ENCODE data around the gene FILIP1L.

FILIP1L gene

DNA sequence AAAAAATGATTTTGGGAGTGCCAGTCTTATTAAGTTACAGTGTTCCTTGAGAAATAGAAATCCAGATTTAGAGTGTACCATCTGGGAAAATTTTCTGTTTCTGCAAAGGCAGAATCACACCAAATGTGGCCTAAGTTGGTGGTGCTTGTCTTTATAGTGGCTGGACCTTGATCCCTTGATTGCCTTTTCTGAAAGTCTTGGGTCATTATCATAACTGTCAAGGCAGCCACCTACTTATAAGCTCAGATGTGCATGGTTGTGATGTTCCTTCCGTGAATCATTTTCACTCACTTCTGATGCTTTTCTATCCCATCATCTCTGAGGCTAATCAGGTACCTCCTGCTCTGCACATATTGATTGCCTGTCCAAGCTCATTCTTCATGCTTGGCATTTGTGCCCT is 276.6 kb downstream of the FILIP1L start:
- no peaks in the 10 kb centered on the region for H3K27me3 ChIP-seq (replicated peaks; ENCODE audit: control insufficient read depth, insufficient read depth, low read length)
- no peak overlapping the region for H3K4me3 ChIP-seq (replicated peaks; ENCODE audit: low read depth, low read length)
- TF ChIP-seq, protein P1, sequence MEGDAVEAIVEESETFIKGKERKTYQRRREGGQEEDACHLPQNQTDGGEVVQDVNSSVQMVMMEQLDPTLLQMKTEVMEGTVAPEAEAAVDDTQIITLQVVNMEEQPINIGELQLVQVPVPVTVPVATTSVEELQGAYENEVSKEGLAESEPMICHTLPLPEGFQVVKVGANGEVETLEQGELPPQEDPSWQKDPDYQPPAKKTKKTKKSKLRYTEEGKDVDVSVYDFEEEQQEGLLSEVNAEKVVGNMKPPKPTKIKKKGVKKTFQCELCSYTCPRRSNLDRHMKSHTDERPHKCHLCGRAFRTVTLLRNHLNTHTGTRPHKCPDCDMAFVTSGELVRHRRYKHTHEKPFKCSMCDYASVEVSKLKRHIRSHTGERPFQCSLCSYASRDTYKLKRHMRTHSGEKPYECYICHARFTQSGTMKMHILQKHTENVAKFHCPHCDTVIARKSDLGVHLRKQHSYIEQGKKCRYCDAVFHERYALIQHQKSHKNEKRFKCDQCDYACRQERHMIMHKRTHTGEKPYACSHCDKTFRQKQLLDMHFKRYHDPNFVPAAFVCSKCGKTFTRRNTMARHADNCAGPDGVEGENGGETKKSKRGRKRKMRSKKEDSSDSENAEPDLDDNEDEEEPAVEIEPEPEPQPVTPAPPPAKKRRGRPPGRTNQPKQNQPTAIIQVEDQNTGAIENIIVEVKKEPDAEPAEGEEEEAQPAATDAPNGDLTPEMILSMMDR (IDR thresholded peaks at IDR 0.05; ENCODE audit: insufficient read depth, low read length, poor library complexity, severe bottlenecking) = no peak
- DNase-seq (ENCODE audit: extremely low read depth, insufficient read length) = no peak
- no peaks in the 10 kb centered on the region for H3K36me3 ChIP-seq (ENCODE audit: control insufficient read depth, insufficient read depth, low read length)

DNA sequence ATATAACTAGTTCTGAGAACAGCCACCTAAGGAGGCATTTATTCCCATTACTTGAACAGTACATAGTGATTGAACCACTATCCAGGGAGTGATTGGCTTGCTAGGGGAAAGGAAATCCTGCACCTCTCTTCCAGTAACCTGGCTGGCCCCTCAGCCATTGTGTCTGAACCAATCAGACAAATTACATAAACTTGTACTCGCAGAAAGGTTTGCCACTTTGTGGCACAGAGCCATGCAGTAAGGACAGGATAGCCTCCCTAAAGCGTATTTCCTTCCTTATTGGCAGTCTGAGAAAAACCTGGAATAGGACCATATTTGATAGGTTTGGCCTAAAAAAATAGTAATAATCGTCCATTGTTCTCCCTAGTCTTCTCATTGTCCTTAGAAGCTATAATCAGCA is 277.6 kb downstream of the FILIP1L start:
- no peak overlapping the region for H3K4me3 ChIP-seq (replicated peaks; ENCODE audit: low read depth, low read length)
- no peaks in the 10 kb centered on the region for H3K36me3 ChIP-seq (ENCODE audit: control insufficient read depth, insufficient read depth, low read length)
- TF ChIP-seq, protein P1 (IDR thresholded peaks at IDR 0.05; ENCODE audit: insufficient read depth, low read length, poor library complexity, severe bottlenecking) = no peak
- no peaks in the 10 kb centered on the region for H3K27me3 ChIP-seq (replicated peaks; ENCODE audit: control insufficient read depth, insufficient read depth, low read length)
- DNase-seq (ENCODE audit: extremely low read depth, insufficient read length) = no peak

DNA sequence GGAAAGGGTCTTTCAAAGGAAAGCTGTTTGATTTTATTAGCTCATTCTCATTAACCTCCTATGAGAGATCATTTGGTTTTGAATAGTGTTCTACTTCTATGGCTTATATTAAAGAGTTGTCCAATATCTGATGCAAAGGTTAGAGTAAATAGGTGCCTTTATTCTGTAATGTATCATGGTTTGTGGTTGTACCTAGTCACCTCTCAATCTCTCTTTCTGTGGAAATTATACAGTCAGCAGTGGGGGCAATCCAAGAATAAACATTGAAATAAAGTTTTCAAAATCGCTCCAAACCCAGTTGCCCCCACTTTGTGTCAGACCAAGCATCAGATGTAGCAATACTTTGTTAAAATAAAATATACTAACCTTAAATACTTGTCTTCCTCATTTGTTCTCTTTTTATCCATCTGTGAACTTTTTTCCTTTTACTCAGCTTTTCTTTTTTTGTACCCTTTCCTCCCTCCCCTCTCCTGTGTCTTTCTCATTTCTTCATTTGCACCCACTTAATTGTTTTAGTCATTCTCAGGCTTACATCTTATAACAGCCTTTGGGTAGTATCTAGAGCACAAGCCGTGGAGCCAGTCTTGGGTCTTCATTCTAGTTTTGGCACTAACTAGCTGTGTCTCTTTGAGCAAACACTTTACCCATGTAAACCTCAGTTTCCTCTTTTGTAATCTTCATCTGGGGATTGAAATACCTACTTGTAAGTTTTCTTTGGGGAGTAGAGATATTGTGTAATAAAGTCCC is 279.9 kb downstream of the FILIP1L start:
- Histone ChIP-seq H3K4me3 (replicated peaks; ENCODE audit: low read depth, low read length) (no peak overlapping the region), H3K27me3 (replicated peaks; ENCODE audit: control insufficient read depth, insufficient read depth, low read length) (no peaks in the 10 kb centered on the region), H3K36me3 (ENCODE audit: control insufficient read depth, insufficient read depth, low read length) (no peaks in the 10 kb centered on the region)
- TF ChIP-seq, protein P1 (IDR thresholded peaks at IDR 0.05; ENCODE audit: insufficient read depth, low read length, poor library complexity, severe bottlenecking) = no peak
- DNase-seq (ENCODE audit: extremely low read depth, insufficient read length) = no peak

DNA sequence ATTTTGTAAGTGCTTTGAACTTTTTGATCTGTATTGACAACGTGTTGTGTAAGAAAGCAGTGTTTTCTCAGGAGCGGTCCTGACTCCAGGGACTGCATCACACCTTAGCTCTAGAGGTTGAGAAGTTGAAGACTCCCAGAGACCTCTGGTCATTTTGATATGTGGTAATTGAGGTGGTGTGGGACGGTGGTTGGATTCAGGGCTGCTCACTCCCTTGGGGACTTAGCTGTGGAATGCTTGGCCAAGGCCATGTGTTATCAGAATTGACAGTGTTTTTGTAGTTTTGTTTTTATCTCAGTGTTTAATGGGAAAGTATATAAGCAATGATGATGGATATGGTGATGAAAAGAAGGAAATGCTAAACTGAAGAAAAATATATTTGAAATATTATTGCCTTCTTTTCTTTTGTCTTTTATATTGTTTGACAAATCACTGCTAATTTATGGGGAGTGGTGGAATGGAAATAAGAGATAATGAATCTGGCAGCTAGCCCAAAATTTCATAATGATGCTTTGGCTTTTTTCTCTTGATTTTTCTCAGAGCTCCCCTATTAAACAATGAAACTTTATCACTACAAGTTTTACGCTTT is 280.6 kb downstream of the FILIP1L start:
- H3K4me3 ChIP-seq (replicated peaks; ENCODE audit: low read depth, low read length) = no peak overlapping the region
- no peaks in the 10 kb centered on the region for H3K36me3 ChIP-seq (ENCODE audit: control insufficient read depth, insufficient read depth, low read length)
- TF ChIP-seq, protein P1 (IDR thresholded peaks at IDR 0.05; ENCODE audit: insufficient read depth, low read length, poor library complexity, severe bottlenecking) = no peak
- no peak for DNase-seq (ENCODE audit: extremely low read depth, insufficient read length)
- H3K27me3 ChIP-seq (replicated peaks; ENCODE audit: control insufficient read depth, insufficient read depth, low read length) = no peaks in the 10 kb centered on the region

DNA sequence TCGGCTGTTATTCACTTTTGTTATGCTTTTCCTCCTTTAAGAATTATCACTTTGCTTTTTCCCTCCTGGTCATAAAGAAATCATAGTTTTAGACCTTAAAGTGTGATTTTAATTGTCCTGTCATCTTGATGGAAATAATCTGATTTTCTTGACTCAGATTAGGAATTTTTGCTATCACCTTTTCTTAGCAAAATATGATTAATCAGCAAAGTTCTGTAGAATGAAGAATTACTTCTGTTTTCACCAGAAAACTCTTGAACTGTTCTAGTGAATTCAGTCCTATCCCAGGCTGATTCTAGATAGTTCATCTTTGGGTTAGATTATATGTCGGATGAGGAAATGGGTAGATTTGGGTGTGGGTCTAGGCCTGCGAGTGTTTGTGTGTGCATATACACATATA is 284.5 kb downstream of the FILIP1L start:
- no peak overlapping the region for H3K4me3 ChIP-seq (replicated peaks; ENCODE audit: low read depth, low read length)
- no peaks in the 10 kb centered on the region for H3K36me3 ChIP-seq (ENCODE audit: control insufficient read depth, insufficient read depth, low read length)
- no peaks in the 10 kb centered on the region for H3K27me3 ChIP-seq (replicated peaks; ENCODE audit: control insufficient read depth, insufficient read depth, low read length)
- TF ChIP-seq, protein P1 (IDR thresholded peaks at IDR 0.05; ENCODE audit: insufficient read depth, low read length, poor library complexity, severe bottlenecking) = no peak
- DNase-seq (ENCODE audit: extremely low read depth, insufficient read length) = no peak

Measured in GM06990 (cell line).